Spleen (tissue), 11 donors: ENCODE data around the gene FGD6. TPM values are rescaled to one million over a fixed set of nuclear protein-coding genes. Genes with fewer than 3 reads are reported as not detected.
"Not testable (repeated sequence)": the region's sequence is repeated elsewhere in the genome, so short reads cannot be mapped to it uniquely, and the experiment has no call there.

Source experiments
- DNase-seq: peaks from one replicate; pipeline ENCODE4 v3.0.0-alpha.2; 2020
- H3K27ac ChIP-seq, 8 donors: fragments of 200-600 bp; sonication (generic) in 7 of 8; 1 replicate in 4 of 8; 2 replicates in 4 of 8; pipeline versions ENCODE4 v1.5.0 to v1.8.0; 2016 to 2021; ENCODE audit warnings: inconsistent platforms in 4 of 8, mild to moderate bottlenecking in 4 of 8, moderate library complexity in 1 of 8
- H3K27me3 ChIP-seq, 7 donors: fragments of 200-600 bp; sonication (generic) in 6 of 7; replicated peaks in 1 of 7; 1 replicate in 4 of 7; 2 replicates in 3 of 7; pipeline versions ENCODE4 v1.5.0 to v1.8.0; 2016 to 2021; ENCODE audit warnings: inconsistent platforms in 3 of 7, mild to moderate bottlenecking in 1 of 7
- H3K36me3 ChIP-seq, 6 donors: fragments of 200-600 bp; sonication (generic) in 5 of 6; 1 replicate in 4 of 6; 2 replicates in 2 of 6; pipeline versions ENCODE4 v1.5.0 to v1.8.0; 2016 to 2021; ENCODE audit warnings: inconsistent platforms in 2 of 6
- H3K4me1 ChIP-seq, 6 donors: fragments of 200-600 bp; sonication (generic) in 5 of 6; 1 replicate in 3 of 6; 2 replicates in 3 of 6; pipeline versions ENCODE4 v1.5.0 to v1.8.0; 2016 to 2021; ENCODE audit warnings: inconsistent platforms in 3 of 6
- H3K4me3 ChIP-seq, 8 donors: fragments of 200-600 bp; sonication (generic) in 7 of 8; 1 replicate in 4 of 8; 2 replicates in 4 of 8; pipeline versions ENCODE4 v1.5.0 to v1.8.0; 2016 to 2021; ENCODE audit warnings: inconsistent platforms in 4 of 8, mild to moderate bottlenecking in 4 of 8, moderate library complexity in 2 of 8
- H3K9me3 ChIP-seq, 8 donors: fragments of 200-600 bp; sonication (generic) in 7 of 8; 1 replicate in 4 of 8; 2 replicates in 4 of 8; pipeline versions ENCODE4 v1.5.0 to v1.8.0; 2016 to 2021; ENCODE audit warnings: inconsistent platforms in 4 of 8
- CTCF ChIP-seq, 11 experiments: fragments of 200-600 bp in 7 of 11; fragments of 450-650 bp in 4 of 11; sonication (generic) in 4 of 11; IDR thresholded peaks in 8 of 11; conservative IDR thresholded peaks in 3 of 11; 1 replicate in 7 of 11; 2 replicates in 4 of 11; pipeline versions ENCODE4 v1.4.0 to v1.8.0; 2016 to 2021; ENCODE audit warnings: antibody characterized with exemption in 11 of 11, inconsistent platforms in 4 of 11, mild to moderate bottlenecking in 1 of 11
- POLR2A ChIP-seq, 3 donors: fragments of 450-650 bp; IDR thresholded peaks; one replicate each; pipeline ENCODE4 v1.5.1; 2017; ENCODE audit warnings: antibody characterized with exemption in 3 of 3, mild to moderate bottlenecking in 1 of 3
- POLR2AphosphoS5 ChIP-seq, 3 donors: sonication (generic); formaldehyde crosslinking; IDR thresholded peaks; one replicate each; pipeline ENCODE4 v1.5.1; 2017; ENCODE audit warnings: antibody characterized with exemption in 3 of 3
- whole genome bisulfite sequencing, 5 donors: extraction: QIAGEN DNeasy Blood & Tissue Kit in 3 of 5; methylation state at CpG; one replicate each; pipeline versions ENCODE4 v1.1.5 to v1.1.7; 2013 to 2018; 5-methylcytosine and 5-hydroxymethylcytosine counted together
- intact Hi-C: fragments of 100-400 bp; cut with DNase I; formaldehyde crosslinking; loops from one replicate; pipeline ENCODE4 v1.15.0; 2023; ENCODE audit warnings: low total_unique reads
- polyA plus RNA-seq, 3 donors: library from polyadenylated mRNA; stranded (reverse); fragments of 200-250 nt; gene quantifications; one replicate each; pipeline ENCODE4 v1.2.1, GENCODE V29; 2013
- total RNA-seq, 7 donors: library from RNA; depleted of rRNA in 3 of 7; stranded (reverse); fragments of >200 nt in 3 of 7; fragmentation: NEBNext Ultra II Directional in 4 of 7; extraction: Animal tissue kit (Norgen Biotek cat#: 25700) in 4 of 7; gene quantifications; one replicate each; pipeline versions ENCODE4 v1.1.0 to v1.2.1, GENCODE V29; 2016 to 2021
- donor health status: healthy with polysubstance abuse.
- donor health status: DM: no; HTN: no; CAD: no; lungs with moderate emphysema.
- donor health status: DM: no; HTN: no; CAD: no.
- donor health status: Bipolar disorder and iron deficiency.
- donor health status: healthy.
- donor health status: DM: no; HTN: no; CAD: no.
- donor health status: DM: yes; HTN: yes; CAD: no.

FGD6 gene
- total and polyA plus RNA-seq, 10 donors = 0.78 to 13.0 (median 10.4) TPM

GRCh38 chr12:95198914-95199313, 18.4 kb downstream of the FGD6 start:
- peaks cover 5 to 31% (median 12%) of the 10 kb centered on the region in 6 donors for H3K4me1 ChIP-seq
- H3K36me3 ChIP-seq = no peaks in the 10 kb centered on the region
- intact Hi-C loops = no loop called here
- H3K9me3 ChIP-seq = no peaks in the 10 kb centered on the region
- no peak for DNase-seq
- WGBS, 5 donors = 62 to 77% (median 68%) methylated on average over 4 of the region's 4 CpGs
- no peaks in the 10 kb centered on the region for H3K27me3 ChIP-seq
- TF ChIP-seq POLR2AphosphoS5 (IDR thresholded peaks at IDR 0.05) (no peak), CTCF (IDR thresholded peaks at IDR 0.05 in 8 of 11, conservative IDR thresholded peaks at IDR 0.05 in 3 of 11) (no peak), POLR2A (IDR thresholded peaks at IDR 0.05) (no peak)
- H3K27ac ChIP-seq = no peak overlapping the region
- no peak overlapping the region for H3K4me3 ChIP-seq

- DNase-seq = no peak
- no peaks in the 10 kb centered on the region for H3K36me3 ChIP-seq
- intact Hi-C loops = no loop called here
- H3K9me3 ChIP-seq = no peaks in the 10 kb centered on the region
- peaks cover 3 to 18% (median 5%) of the 10 kb centered on the region in 6 donors for H3K4me1 ChIP-seq
- H3K27ac ChIP-seq = no peak overlapping the region
- TF ChIP-seq POLR2AphosphoS5 (IDR thresholded peaks at IDR 0.05) = no peak
- TF ChIP-seq POLR2A (IDR thresholded peaks at IDR 0.05) = no peak
- TF ChIP-seq CTCF (IDR thresholded peaks at IDR 0.05 in 8 of 11, conservative IDR thresholded peaks at IDR 0.05 in 3 of 11) = no peak
- WGBS, 5 donors = 75 to 83% (median 80%) methylated on average over 2 of the region's 2 CpGs
- no peak overlapping the region for H3K4me3 ChIP-seq
- H3K27me3 ChIP-seq = no peaks in the 10 kb centered on the region
Observed at GRCh38 chr12:95197636-95198035, 19.6 kb downstream of the FGD6 start.

GRCh38 chr12:95196875-95197569, 20.2 kb downstream of the FGD6 start:
- WGBS, 5 donors = 90 to 94% (median 92%) methylated on average over 7 of the region's 7 CpGs
- H3K36me3 ChIP-seq, H3K9me3 ChIP-seq, H3K27me3 ChIP-seq, H3K4me3 ChIP-seq, H3K27ac ChIP-seq, intact Hi-C loops, DNase-seq: not testable (repeated sequence)
- peaks cover 0 to 12% (median under 1%) of the 10 kb centered on the region in 6 donors for H3K4me1 ChIP-seq

- H3K4me3 ChIP-seq = no peak overlapping the region
Observed at GRCh38 chr12:95195122-95195521, 22.1 kb downstream of the FGD6 start.

More at GRCh38 chr12:95195122-95195521, 22.1 kb downstream of the FGD6 start:
- Histone ChIP-seq H3K9me3 (no peaks in the 10 kb centered on the region), H3K27ac (no peak overlapping the region), H3K4me1 (no peaks in the 10 kb centered on the region), H3K27me3 (no peaks in the 10 kb centered on the region), H3K36me3 (no peaks in the 10 kb centered on the region)
- intact Hi-C loops = no loop called here
- 88 to 96% (median 91%) methylated on average over 3 of the region's 3 CpGs for WGBS, 5 donors
- TF ChIP-seq CTCF (IDR thresholded peaks at IDR 0.05 in 8 of 11, conservative IDR thresholded peaks at IDR 0.05 in 3 of 11) (no peak), POLR2A (IDR thresholded peaks at IDR 0.05) (no peak), POLR2AphosphoS5 (IDR thresholded peaks at IDR 0.05) (no peak)
- DNase-seq = no peak
